Sigmoid colon (tissue), 7 donors: Measurements from ENCODE around the gene VAV3. TPM values are rescaled to one million over a fixed set of nuclear protein-coding genes. Genes with fewer than 3 reads are reported as not detected.

ENCODE experiments used
- DNase-seq: peaks from one replicate; pipeline ENCODE4 v3.0.0-alpha.2; 2019
- H3K27ac ChIP-seq, 4 donors: fragments of 200-600 bp; sonication (generic); one replicate each; pipeline ENCODE4 v1.5.1; 2016 to 2019; ENCODE audit warnings: mild to moderate bottlenecking in 1 of 4
- H3K27me3 ChIP-seq, 3 donors: fragments of 200-600 bp; sonication (generic); one replicate each; pipeline ENCODE4 v1.5.1; 2019; ENCODE audit warnings: mild to moderate bottlenecking in 1 of 3
- H3K36me3 ChIP-seq, 4 donors: fragments of 200-600 bp; sonication (generic); one replicate each; pipeline ENCODE4 v1.5.1; 2016 to 2019
- H3K4me1 ChIP-seq, 4 donors: fragments of 200-600 bp; sonication (generic); one replicate each; pipeline ENCODE4 v1.5.1; 2017 to 2019
- H3K4me3 ChIP-seq, 4 donors: fragments of 200-600 bp; sonication (generic); one replicate each; pipeline ENCODE4 v1.5.1; 2017 to 2019; ENCODE audit warnings: mild to moderate bottlenecking in 2 of 4, moderate library complexity in 1 of 4
- H3K9me3 ChIP-seq, 4 donors: fragments of 200-600 bp in 3 of 4; sonication (generic) in 3 of 4; one replicate each; pipeline versions ENCODE4 v1.5.1 to v1.6.1; 2013 to 2019
- EP300 ChIP-seq, 4 donors: sonication (generic); formaldehyde crosslinking; IDR thresholded peaks; one replicate each; pipeline ENCODE4 v1.6.1; 2017; ENCODE audit warnings: antibody characterized with exemption in 4 of 4
- POLR2A ChIP-seq, 2 donors: fragments of 450-650 bp; IDR thresholded peaks; one replicate each; pipeline ENCODE4 v1.6.1; 2016; ENCODE audit warnings: antibody characterized with exemption in 2 of 2, mild to moderate bottlenecking in 2 of 2, moderate library complexity in 2 of 2
- POLR2AphosphoS5 ChIP-seq, 4 donors: sonication (generic); formaldehyde crosslinking; IDR thresholded peaks; one replicate each; pipeline ENCODE4 v1.6.1; 2017; ENCODE audit warnings: antibody characterized with exemption in 4 of 4
- WGBS, 2 donors: extraction: QIAGEN DNeasy Blood & Tissue Kit; methylation state at CpG; one replicate each; pipeline ENCODE4 v1.1.7; 2013; 5-methylcytosine and 5-hydroxymethylcytosine counted together
- intact Hi-C: fragments of 100-400 bp; cut with DNase I; formaldehyde crosslinking; loops from one replicate; pipeline ENCODE4 v1.15.1; 2023
- polyA plus RNA-seq, 3 donors: library from polyadenylated mRNA; stranded (reverse); fragments of 200-250 nt; gene quantifications; one replicate each; pipeline ENCODE4 v1.2.3, GENCODE V29; 2013
- total RNA-seq, 4 donors: library from RNA; depleted of rRNA; stranded (reverse); fragments of >200 nt; gene quantifications; one replicate each; pipeline ENCODE4 v1.1.0, GENCODE V29; 2016
- TF ChIP-seq, protein P1 (sequence below), 4 experiments: fragments of 450-650 bp in 3 of 4; fragments of 200-600 bp in 1 of 4; IDR thresholded peaks; one replicate each; pipeline ENCODE4 v1.5.1; 2016 to 2019; ENCODE audit warnings: antibody characterized with exemption in 4 of 4, mild to moderate bottlenecking in 3 of 4, moderate library complexity in 2 of 4
- donor health status: healthy with polysubstance abuse.
- donor health status: Bipolar disorder and iron deficiency.
- donor health status: healthy.

VAV3 gene
- total and polyA plus RNA-seq, 7 donors, result 3.5 to 72.1 (median 17.3) TPM

- H3K4me1 ChIP-seq, result peaks cover 0 to 5% (median 3%) of the 10 kb centered on the region in 4 donors
- intact Hi-C loops, result no loop called here
- no peaks in the 10 kb centered on the region for H3K27me3 ChIP-seq
- no peaks in the 10 kb centered on the region for H3K9me3 ChIP-seq
- H3K36me3 ChIP-seq, result no peaks in the 10 kb centered on the region
- no peak for DNase-seq
- no peak overlapping the region for H3K4me3 ChIP-seq
- TF ChIP-seq POLR2AphosphoS5 (IDR thresholded peaks at IDR 0.05), result no peak
- TF ChIP-seq EP300 (IDR thresholded peaks at IDR 0.05), result no peak
- TF ChIP-seq POLR2A (IDR thresholded peaks at IDR 0.05), result no peak
- TF ChIP-seq, protein P1, sequence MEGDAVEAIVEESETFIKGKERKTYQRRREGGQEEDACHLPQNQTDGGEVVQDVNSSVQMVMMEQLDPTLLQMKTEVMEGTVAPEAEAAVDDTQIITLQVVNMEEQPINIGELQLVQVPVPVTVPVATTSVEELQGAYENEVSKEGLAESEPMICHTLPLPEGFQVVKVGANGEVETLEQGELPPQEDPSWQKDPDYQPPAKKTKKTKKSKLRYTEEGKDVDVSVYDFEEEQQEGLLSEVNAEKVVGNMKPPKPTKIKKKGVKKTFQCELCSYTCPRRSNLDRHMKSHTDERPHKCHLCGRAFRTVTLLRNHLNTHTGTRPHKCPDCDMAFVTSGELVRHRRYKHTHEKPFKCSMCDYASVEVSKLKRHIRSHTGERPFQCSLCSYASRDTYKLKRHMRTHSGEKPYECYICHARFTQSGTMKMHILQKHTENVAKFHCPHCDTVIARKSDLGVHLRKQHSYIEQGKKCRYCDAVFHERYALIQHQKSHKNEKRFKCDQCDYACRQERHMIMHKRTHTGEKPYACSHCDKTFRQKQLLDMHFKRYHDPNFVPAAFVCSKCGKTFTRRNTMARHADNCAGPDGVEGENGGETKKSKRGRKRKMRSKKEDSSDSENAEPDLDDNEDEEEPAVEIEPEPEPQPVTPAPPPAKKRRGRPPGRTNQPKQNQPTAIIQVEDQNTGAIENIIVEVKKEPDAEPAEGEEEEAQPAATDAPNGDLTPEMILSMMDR (IDR thresholded peaks at IDR 0.05), result no peak
- peak overlapping the region in 3 of 4 donors; percentile 14 to 39 (median 27) for H3K27ac ChIP-seq
- WGBS, 2 donors, result 73 to 81% methylated on average over 7 of the region's 7 CpGs
Measured at GRCh38 chr1:107941123-107941522, 23.9 kb downstream of the VAV3 start.

DNA sequence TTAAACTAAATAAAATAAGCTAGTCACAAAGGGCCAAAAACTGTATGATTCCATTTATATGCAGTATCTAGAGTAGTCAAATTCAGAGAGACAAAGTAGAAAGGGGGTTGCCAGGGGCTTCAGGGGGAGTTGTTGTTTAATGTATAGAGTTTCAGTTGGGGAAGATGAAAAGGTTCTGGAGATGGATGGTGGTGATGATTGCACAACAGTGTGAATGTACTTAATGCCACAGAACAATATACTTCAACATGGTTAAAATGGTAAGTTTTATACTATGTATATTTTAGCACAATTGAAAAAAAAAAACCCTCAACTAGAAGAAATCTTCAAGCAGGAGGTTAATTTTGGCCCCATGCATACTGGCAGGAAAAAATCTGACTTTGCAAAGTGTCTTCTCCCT is 24.3 kb downstream of the VAV3 start:
- Histone ChIP-seq H3K4me3 (no peak overlapping the region), H3K27ac (peak overlapping the region in 3 of 4 donors; percentile 14 to 27 (median 27)), H3K9me3 (no peaks in the 10 kb centered on the region), H3K27me3 (no peaks in the 10 kb centered on the region), H3K4me1 (peaks cover 0 to 5% (median 3%) of the 10 kb centered on the region in 4 donors), H3K36me3 (no peaks in the 10 kb centered on the region)
- intact Hi-C loops, result no loop called here
- TF ChIP-seq POLR2A (IDR thresholded peaks at IDR 0.05), result no peak
- TF ChIP-seq, protein P1 (IDR thresholded peaks at IDR 0.05), result no peak
- no peak for TF ChIP-seq EP300 (IDR thresholded peaks at IDR 0.05)
- TF ChIP-seq POLR2AphosphoS5 (IDR thresholded peaks at IDR 0.05), result no peak
- no peak for DNase-seq

- Histone ChIP-seq H3K27me3 (no peaks in the 10 kb centered on the region), H3K27ac (peak overlapping the region in 1 of 4 donors; percentile 14), H3K36me3 (no peaks in the 10 kb centered on the region), H3K4me1 (peaks cover 0 to 5% (median 3%) of the 10 kb centered on the region in 4 donors), H3K4me3 (no peak overlapping the region), H3K9me3 (no peaks in the 10 kb centered on the region)
- TF ChIP-seq POLR2AphosphoS5 (IDR thresholded peaks at IDR 0.05) (no peak), POLR2A (IDR thresholded peaks at IDR 0.05) (no peak), EP300 (IDR thresholded peaks at IDR 0.05) (no peak)
- TF ChIP-seq, protein P1 (IDR thresholded peaks at IDR 0.05), result no peak
- no peak for DNase-seq
- WGBS, 2 donors, result 65 to 78% methylated on average over 5 of the region's 5 CpGs
- intact Hi-C loops, result no loop called here
Measured at GRCh38 chr1:107940017-107940577, 24.9 kb downstream of the VAV3 start.

DNA sequence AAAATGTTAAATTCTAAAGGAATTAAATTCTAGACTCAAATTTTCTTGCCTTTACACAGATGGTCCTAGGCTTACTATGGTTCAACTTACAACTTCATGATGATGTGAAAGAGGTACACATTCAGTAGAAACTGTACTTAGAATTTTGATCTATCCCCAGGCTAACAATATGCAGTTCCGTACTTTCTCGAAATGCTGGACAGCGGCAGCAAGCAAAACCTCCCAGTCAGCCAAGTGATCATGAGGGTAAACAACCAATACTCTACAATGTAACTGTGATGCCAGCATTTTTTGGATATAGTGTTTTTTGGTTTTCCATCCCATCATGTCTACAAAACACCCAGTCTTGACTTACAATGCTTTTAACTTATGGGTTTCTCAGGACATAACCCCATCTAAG is 25.7 kb downstream of the VAV3 start:
- TF ChIP-seq EP300 (IDR thresholded peaks at IDR 0.05) (no peak), POLR2AphosphoS5 (IDR thresholded peaks at IDR 0.05) (no peak), POLR2A (IDR thresholded peaks at IDR 0.05) (no peak)
- TF ChIP-seq, protein P1 (IDR thresholded peaks at IDR 0.05), result no peak

More for the DNA sequence above, 25.7 kb downstream of the VAV3 start:
- no peak overlapping the region for H3K27ac ChIP-seq
- no peaks in the 10 kb centered on the region for H3K36me3 ChIP-seq
- no peak for DNase-seq
- 97% methylated on average over 3 of the region's 3 CpGs for WGBS, 2 donors
- intact Hi-C loops, result no loop called here
- peaks cover 0 to 5% (median 3%) of the 10 kb centered on the region in 4 donors for H3K4me1 ChIP-seq
- H3K4me3 ChIP-seq, result no peak overlapping the region
- no peaks in the 10 kb centered on the region for H3K27me3 ChIP-seq
- H3K9me3 ChIP-seq, result no peaks in the 10 kb centered on the region
